SK-N-MC (cell line): Measurements from ENCODE around the gene MADD.

Experiments used
- EZH2 ChIP-seq: fragments of 200-600 bp; sonication (generic); IDR thresholded peaks from one replicate; pipeline ENCODE4 v1.6.1; 2017; ENCODE audit warnings: antibody characterized with exemption
- POLR2AphosphoS5 ChIP-seq: IDR thresholded peaks from 2 replicates; pipeline ENCODE4 v1.6.1; 2012; ENCODE audit warnings: mild to moderate bottlenecking, low read depth, low read length, borderline replicate concordance

- no peak for TF ChIP-seq EZH2
- TF ChIP-seq POLR2AphosphoS5: no peak
These were observed 5.8 kb upstream of the MADD start for GRCh38 chr11:47264119-47264518.
